Esophagus muscularis mucosa (tissue), 4 donors: Measurements from ENCODE around the gene FKBP14. TPM values are rescaled to one million over a fixed set of nuclear protein-coding genes. Genes with fewer than 3 reads are reported as not detected.

Experiments
- DNase-seq: peaks from one replicate; pipeline ENCODE4 v3.0.0-alpha.2; 2017; ENCODE audit errors: extremely low spot score
- H3K27ac ChIP-seq, 4 donors: fragments of 200-600 bp; sonication (generic); replicated peaks in 1 of 4; 1 replicate in 3 of 4; 2 replicates in 1 of 4; pipeline ENCODE4 v1.5.1; 2016 to 2019; ENCODE audit warnings: mild to moderate bottlenecking in 1 of 4
- H3K27me3 ChIP-seq, 4 donors: fragments of 200-600 bp; sonication (generic); one replicate each; pipeline versions ENCODE4 v1.5.1 to v1.6.0; 2016 to 2019
- H3K36me3 ChIP-seq, 4 donors: fragments of 200-600 bp; sonication (generic); one replicate each; pipeline ENCODE4 v1.5.1; 2016 to 2019
- H3K4me1 ChIP-seq, 4 donors: fragments of 200-600 bp; sonication (generic); one replicate each; pipeline ENCODE4 v1.5.1; 2016 to 2019
- H3K4me3 ChIP-seq, 4 donors: fragments of 200-600 bp; sonication (generic); 1 replicate in 2 of 4; 2 replicates in 2 of 4; pipeline ENCODE4 v1.5.1; 2016 to 2019; ENCODE audit warnings: mild to moderate bottlenecking in 4 of 4, moderate library complexity in 1 of 4
- H3K9me3 ChIP-seq, 4 donors: fragments of 200-600 bp; sonication (generic); 1 replicate in 3 of 4; 2 replicates in 1 of 4; pipeline ENCODE4 v1.5.1; 2016 to 2019
- EP300 ChIP-seq: sonication (generic); formaldehyde crosslinking; IDR thresholded peaks from one replicate; pipeline ENCODE4 v1.6.1; 2017; ENCODE audit warnings: antibody characterized with exemption
- POLR2A ChIP-seq: fragments of 450-650 bp; IDR thresholded peaks from one replicate; pipeline ENCODE4 v1.6.1; 2017; ENCODE audit warnings: antibody characterized with exemption, moderate library complexity, mild to moderate bottlenecking, low read depth
- POLR2AphosphoS5 ChIP-seq, 2 donors: sonication (generic); formaldehyde crosslinking; IDR thresholded peaks; one replicate each; pipeline ENCODE4 v1.6.1; 2017; ENCODE audit warnings: antibody characterized with exemption in 2 of 2
- WGBS: methylation state at CpG from one replicate; pipeline ENCODE4 v1.1.5; 2018; 5-methylcytosine and 5-hydroxymethylcytosine counted together
- intact Hi-C: fragments of 100-400 bp; cut with DNase I; formaldehyde crosslinking; loops from one replicate; pipeline ENCODE4 v1.15.1; 2023
- total RNA-seq, 4 donors: library from RNA; depleted of rRNA; stranded (reverse); fragments of >200 nt; gene quantifications; one replicate each; pipeline versions ENCODE4 v1.1.0 to v1.2.1, GENCODE V29; 2016
- TF ChIP-seq, protein P1 (sequence below), 3 experiments: fragments of 200-600 bp in 2 of 3; fragments of 450-650 bp in 1 of 3; sonication (generic) in 2 of 3; IDR thresholded peaks; one replicate each; pipeline ENCODE4 v1.5.1; 2017 to 2019; ENCODE audit warnings: antibody characterized with exemption in 3 of 3, mild to moderate bottlenecking in 2 of 3, moderate library complexity in 1 of 3

The FKBP14 gene
- total RNA-seq, 4 donors from 2014 or later = 6.3 to 8.3 (median 7.0) TPM

DNA sequence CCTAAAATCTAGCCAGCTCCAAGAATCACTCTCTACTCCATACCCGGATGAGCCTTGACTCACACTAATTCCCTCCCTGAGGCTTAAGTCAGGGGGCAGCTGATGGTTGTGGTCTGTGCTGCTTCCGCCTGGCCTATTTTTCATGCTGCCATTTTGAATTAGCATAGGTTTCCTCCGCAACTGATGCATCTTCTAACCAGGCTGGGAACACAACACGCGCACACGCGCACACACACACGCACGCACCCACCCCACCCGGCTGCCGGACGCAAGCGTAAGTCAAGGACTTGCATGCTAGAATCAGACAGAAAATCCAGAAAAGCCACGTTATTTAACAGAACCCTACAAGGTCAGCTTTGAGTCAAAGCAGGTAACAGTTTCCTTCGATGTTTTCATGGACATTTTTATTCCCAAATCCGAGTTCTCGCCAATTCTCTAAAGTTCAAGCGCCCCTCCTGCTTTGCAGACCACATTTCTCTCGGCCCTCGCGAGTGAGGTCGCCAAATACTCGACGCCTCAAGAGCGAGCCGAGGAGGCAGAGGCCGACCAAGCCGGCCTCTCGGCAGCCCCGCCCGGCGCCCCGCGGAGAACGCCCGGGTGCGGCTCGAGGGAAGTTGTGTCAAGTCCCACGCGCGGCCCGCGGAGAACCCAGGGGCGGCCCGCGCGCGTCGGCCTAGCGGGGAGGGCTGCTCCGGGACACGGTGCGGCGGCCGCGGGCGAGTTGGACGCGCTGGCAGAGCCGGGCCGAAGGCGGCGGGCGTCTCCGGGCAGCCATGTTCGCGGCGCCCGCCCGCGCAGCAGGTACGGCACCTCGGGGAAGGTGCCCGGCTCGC lies 37.9 kb downstream of the FKBP14 start:
- peak overlapping the region; percentile 92 to 97 (median 95) for H3K27ac ChIP-seq
- peaks cover 0 to 11% (median 5%) of the 10 kb centered on the region in 4 donors for H3K9me3 ChIP-seq
- peak overlapping the region; percentile 79 to 99 (median 97) for H3K4me3 ChIP-seq
- DNase-seq = no peak
- intact Hi-C loops = loop anchor here (5.0 kb wide), 1 partner anchor 39 kb away; the partner anchor contains the start of genes FKBP14 and PLEKHA8
- WGBS = 33% methylated on average over 21 of the region's 75 CpGs
- H3K36me3 ChIP-seq = no peaks in the 10 kb centered on the region
- TF ChIP-seq EP300 (no peak), POLR2AphosphoS5 (IDR thresholded peaks at IDR 0.05) (no peak), POLR2A (no peak)
- TF ChIP-seq, protein P1, sequence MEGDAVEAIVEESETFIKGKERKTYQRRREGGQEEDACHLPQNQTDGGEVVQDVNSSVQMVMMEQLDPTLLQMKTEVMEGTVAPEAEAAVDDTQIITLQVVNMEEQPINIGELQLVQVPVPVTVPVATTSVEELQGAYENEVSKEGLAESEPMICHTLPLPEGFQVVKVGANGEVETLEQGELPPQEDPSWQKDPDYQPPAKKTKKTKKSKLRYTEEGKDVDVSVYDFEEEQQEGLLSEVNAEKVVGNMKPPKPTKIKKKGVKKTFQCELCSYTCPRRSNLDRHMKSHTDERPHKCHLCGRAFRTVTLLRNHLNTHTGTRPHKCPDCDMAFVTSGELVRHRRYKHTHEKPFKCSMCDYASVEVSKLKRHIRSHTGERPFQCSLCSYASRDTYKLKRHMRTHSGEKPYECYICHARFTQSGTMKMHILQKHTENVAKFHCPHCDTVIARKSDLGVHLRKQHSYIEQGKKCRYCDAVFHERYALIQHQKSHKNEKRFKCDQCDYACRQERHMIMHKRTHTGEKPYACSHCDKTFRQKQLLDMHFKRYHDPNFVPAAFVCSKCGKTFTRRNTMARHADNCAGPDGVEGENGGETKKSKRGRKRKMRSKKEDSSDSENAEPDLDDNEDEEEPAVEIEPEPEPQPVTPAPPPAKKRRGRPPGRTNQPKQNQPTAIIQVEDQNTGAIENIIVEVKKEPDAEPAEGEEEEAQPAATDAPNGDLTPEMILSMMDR (IDR thresholded peaks at IDR 0.05) = no peak
- H3K4me1 ChIP-seq = peaks cover 8 to 38% (median 28%) of the 10 kb centered on the region in 4 donors
- H3K27me3 ChIP-seq = no peaks in the 10 kb centered on the region

DNA sequence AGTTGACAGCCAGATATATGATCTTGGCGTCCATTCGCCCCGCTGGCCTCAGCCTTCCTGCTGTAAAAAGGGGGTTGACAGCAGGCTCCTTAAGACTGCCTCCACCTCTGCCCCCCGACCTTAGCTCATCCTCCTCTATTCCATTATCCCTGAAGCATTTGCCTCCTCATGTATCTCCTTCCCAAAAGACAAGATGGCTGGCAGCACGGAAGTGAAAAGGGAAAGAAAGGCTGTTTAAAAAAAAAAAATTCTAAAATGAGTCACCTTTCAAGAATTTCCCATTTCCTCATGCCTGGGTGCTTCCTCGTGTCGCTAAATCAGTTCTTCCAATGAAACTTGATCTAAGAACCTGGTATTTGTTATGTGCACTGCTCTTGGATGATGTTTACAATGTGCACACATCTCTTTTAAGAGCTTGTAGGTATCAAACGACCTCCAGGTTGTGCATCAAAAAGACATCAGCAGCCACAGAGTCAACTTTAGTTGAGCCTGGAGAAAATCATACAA lies 38.6 kb downstream of the FKBP14 start:
- peak overlapping the region; percentile 79 to 99 (median 97) for H3K4me3 ChIP-seq
- no peaks in the 10 kb centered on the region for H3K27me3 ChIP-seq
- H3K4me1 ChIP-seq = peaks cover 8 to 38% (median 28%) of the 10 kb centered on the region in 4 donors
- TF ChIP-seq POLR2A (no peak), EP300 (no peak), POLR2AphosphoS5 (IDR thresholded peaks at IDR 0.05) (no peak)
- TF ChIP-seq, protein P1 (IDR thresholded peaks at IDR 0.05) = no peak
- WGBS = 48% methylated on average over 8 of the region's 8 CpGs
- no peaks in the 10 kb centered on the region for H3K36me3 ChIP-seq
- no peak for DNase-seq
- intact Hi-C loops = loop anchor here (5.0 kb wide), 1 partner anchor 39 kb away; the partner anchor contains the start of genes FKBP14 and PLEKHA8
- H3K27ac ChIP-seq = peak overlapping the region; percentile 92 to 97 (median 95)
- peaks cover 0 to 3% (median under 1%) of the 10 kb centered on the region in 4 donors for H3K9me3 ChIP-seq

DNA sequence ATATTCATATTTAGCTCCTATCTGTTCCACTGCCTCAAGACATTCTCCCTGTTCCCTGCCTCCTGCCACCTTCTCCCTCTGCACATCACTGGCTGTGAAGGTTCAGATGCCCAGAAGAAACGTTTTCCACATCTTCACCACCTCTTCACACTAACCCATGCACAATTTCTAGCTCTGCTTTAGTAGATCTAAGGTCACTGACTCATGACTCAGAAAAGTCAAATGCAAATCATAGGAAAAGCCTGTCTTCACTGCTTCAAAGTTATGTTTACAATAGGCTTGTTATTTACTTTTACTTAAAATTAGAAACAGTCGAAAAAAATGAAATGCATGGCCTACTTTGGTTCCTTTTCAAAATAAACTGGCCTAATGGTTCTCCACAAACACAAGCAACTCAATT lies 39.4 kb downstream of the FKBP14 start:
- DNase-seq = no peak
- Histone ChIP-seq H3K4me3 (no peak overlapping the region), H3K27ac (peak overlapping the region in 3 of 4 donors; percentile 94 to 97 (median 96)), H3K36me3 (no peaks in the 10 kb centered on the region), H3K9me3 (no peaks in the 10 kb centered on the region), H3K27me3 (no peaks in the 10 kb centered on the region), H3K4me1 (peaks cover 8 to 38% (median 28%) of the 10 kb centered on the region in 4 donors)
- 53% methylated on average over 2 of the region's 2 CpGs for WGBS
- intact Hi-C loops = loop anchor here (5.0 kb wide), 1 partner anchor 40 kb away; the partner anchor contains the start of genes FKBP14 and PLEKHA8
- TF ChIP-seq EP300 (no peak), POLR2A (no peak), POLR2AphosphoS5 (IDR thresholded peaks at IDR 0.05) (no peak)
- TF ChIP-seq, protein P1 (IDR thresholded peaks at IDR 0.05) = no peak

DNA sequence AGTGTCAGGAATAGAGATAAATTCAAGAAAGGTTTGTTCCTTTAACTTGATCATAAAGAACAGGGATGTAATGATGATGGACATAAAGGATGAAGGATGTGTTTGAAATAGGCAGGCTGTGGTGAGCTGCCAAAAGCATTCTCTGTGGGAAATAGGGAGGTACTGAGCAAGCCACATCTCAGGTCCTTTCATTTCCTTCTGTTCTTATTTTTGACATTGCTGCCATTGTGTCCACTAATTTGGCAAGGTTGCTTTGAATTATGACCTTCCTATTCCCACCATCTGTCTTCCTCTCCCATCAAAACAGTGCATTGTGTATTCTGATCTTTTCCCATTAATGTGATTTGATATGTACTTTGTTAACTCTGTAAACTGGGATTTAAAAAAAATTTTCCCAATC lies 46.4 kb downstream of the FKBP14 start:
- Histone ChIP-seq H3K9me3 (no peaks in the 10 kb centered on the region), H3K27me3 (no peaks in the 10 kb centered on the region), H3K4me1 (peaks cover 3 to 30% (median 25%) of the 10 kb centered on the region in 4 donors), H3K36me3 (no peaks in the 10 kb centered on the region), H3K4me3 (no peak overlapping the region), H3K27ac (no peak overlapping the region)
- no peak for DNase-seq
- intact Hi-C loops = no loop called here
- TF ChIP-seq POLR2AphosphoS5 (IDR thresholded peaks at IDR 0.05) = no peak
